H9 (cell line): ENCODE data around the gene ENAM. TPM values are rescaled to one million over a fixed set of nuclear protein-coding genes. Genes with fewer than 3 reads are reported as not detected.

Experiments used
- DNase-seq: peaks from one replicate; pipeline ENCODE4 v3.0.0-alpha.2; 2017
- H2AFZ ChIP-seq: one replicate; pipeline ENCODE4 v1.6.1; 2013; ENCODE audit warnings: mild to moderate bottlenecking, low read length, control low read depth, moderate library complexity
- H2AK5ac ChIP-seq: 2 replicates; pipeline ENCODE4 v1.6.1; 2013; ENCODE audit warnings: low read length, control low read depth, mixed read lengths; ENCODE audit not compliant: insufficient read length
- H2BK120ac ChIP-seq: one replicate; pipeline ENCODE4 v1.6.1; 2013; ENCODE audit warnings: low read depth, mild to moderate bottlenecking, low read length, control low read depth, inconsistent platforms; ENCODE audit not compliant: poor library complexity, severe bottlenecking
- H2BK12ac ChIP-seq: 2 replicates; pipeline ENCODE4 v1.6.1; 2013; ENCODE audit warnings: low read length, control low read depth, mixed read lengths, low read depth; ENCODE audit not compliant: insufficient read length
- H2BK15ac ChIP-seq: 2 replicates; pipeline ENCODE4 v1.6.1; 2013; ENCODE audit warnings: low read depth, low read length, control low read depth
- H2BK20ac ChIP-seq: one replicate; pipeline ENCODE4 v1.6.1; 2013; ENCODE audit warnings: low read depth, mild to moderate bottlenecking, low read length, control low read depth, inconsistent platforms; ENCODE audit not compliant: poor library complexity, severe bottlenecking
- H2BK5ac ChIP-seq: 2 replicates; pipeline ENCODE4 v1.6.1; 2013; ENCODE audit warnings: low read length, control low read depth, mixed read lengths; ENCODE audit not compliant: insufficient read length
- H3K14ac ChIP-seq: 2 replicates; pipeline ENCODE4 v1.6.1; 2013; ENCODE audit warnings: low read length, control low read depth; ENCODE audit not compliant: insufficient read depth
- H3K18ac ChIP-seq: 2 replicates; pipeline ENCODE4 v1.6.1; 2013; ENCODE audit warnings: low read depth, mild to moderate bottlenecking, mixed read lengths, low read length, control low read depth; ENCODE audit not compliant: insufficient read length
- H3K23ac ChIP-seq: 2 replicates; pipeline ENCODE4 v1.6.1; 2013; ENCODE audit warnings: low read length, control low read depth, mixed read lengths, low read depth; ENCODE audit not compliant: insufficient read length
- H3K23me2 ChIP-seq: 2 replicates; pipeline ENCODE4 v1.6.1; 2013; ENCODE audit warnings: low read depth, mild to moderate bottlenecking, mixed read lengths, low read length, control low read depth; ENCODE audit not compliant: insufficient read length, poor library complexity, severe bottlenecking
- H3K27ac ChIP-seq: 2 replicates; pipeline ENCODE4 v1.5.1; 2013; ENCODE audit warnings: low read length, control low read depth, mixed read lengths, low read depth; ENCODE audit not compliant: insufficient read length
- H3K27me3 ChIP-seq: 2 replicates; pipeline ENCODE4 v1.6.1; 2013; ENCODE audit warnings: low read length, control low read depth, inconsistent platforms; ENCODE audit not compliant: insufficient read depth
- H3K4ac ChIP-seq: 2 replicates; pipeline ENCODE4 v1.6.1; 2013; ENCODE audit warnings: low read depth, mild to moderate bottlenecking, control low read depth, inconsistent platforms, low read length, moderate library complexity
- H3K4me1 ChIP-seq: 2 replicates; pipeline ENCODE4 v1.6.1; 2013; ENCODE audit warnings: low read length, control low read depth, inconsistent platforms; ENCODE audit not compliant: insufficient read depth
- H3K4me2 ChIP-seq: 2 replicates; pipeline ENCODE4 v1.6.1; 2013; ENCODE audit warnings: low read length, control low read depth, mixed read lengths; ENCODE audit not compliant: insufficient read length, insufficient read depth
- H3K56ac ChIP-seq: 2 replicates; pipeline ENCODE4 v1.6.1; 2013; ENCODE audit warnings: low read depth, mild to moderate bottlenecking, mixed read lengths, low read length, control low read depth; ENCODE audit not compliant: insufficient read length
- H3K79me1 ChIP-seq: 2 replicates; pipeline ENCODE4 v1.6.1; 2013; ENCODE audit warnings: low read depth, mild to moderate bottlenecking, moderate library complexity, low read length, control low read depth, inconsistent platforms; ENCODE audit not compliant: insufficient read depth, poor library complexity, severe bottlenecking
- H3K79me2 ChIP-seq: 2 replicates; pipeline ENCODE4 v1.6.1; 2013; ENCODE audit warnings: low read length, control low read depth, inconsistent platforms; ENCODE audit not compliant: insufficient read depth
- H3K9ac ChIP-seq: 2 replicates; pipeline ENCODE4 v1.6.1; 2013; ENCODE audit warnings: low read length, control low read depth, mixed read lengths; ENCODE audit not compliant: insufficient read length; ENCODE audit errors: extremely low read depth
- H3K9me3 ChIP-seq: one replicate; pipeline ENCODE4 v1.6.1; 2013; ENCODE audit warnings: low read depth, low read length, inconsistent platforms; ENCODE audit not compliant: control insufficient read depth
- H3T11ph ChIP-seq: one replicate; pipeline ENCODE4 v1.6.1; 2013; ENCODE audit warnings: mild to moderate bottlenecking, low read length, control low read depth, inconsistent platforms
- H4K20me1 ChIP-seq: one replicate; pipeline ENCODE4 v1.6.1; 2013; ENCODE audit not compliant: control insufficient read depth, insufficient read length, insufficient read depth
- H4K5ac ChIP-seq: 2 replicates; pipeline ENCODE4 v1.6.1; 2013; ENCODE audit warnings: low read depth, mild to moderate bottlenecking, mixed read lengths, low read length, control low read depth; ENCODE audit not compliant: insufficient read length
- H4K8ac ChIP-seq: replicated peaks from 2 replicates; pipeline ENCODE4 v1.6.1; 2013; ENCODE audit warnings: low read length, control low read depth, mixed read lengths, low read depth; ENCODE audit not compliant: insufficient read length
- H4K91ac ChIP-seq: 2 replicates; pipeline ENCODE4 v1.6.1; 2013; ENCODE audit warnings: low read depth, mild to moderate bottlenecking, moderate library complexity, mixed read lengths, low read length, control low read depth; ENCODE audit not compliant: insufficient read length
- H3K27ac Mint-ChIP-seq, 3 experiments: 2 replicates in 2 of 3; 3 replicates in 1 of 3; pipeline ENCODE4 v1.8.0; 2020 to 2021; ENCODE audit warnings: mixed read lengths in 3 of 3, mild to moderate bottlenecking in 1 of 3, moderate library complexity in 1 of 3
- H3K27me3 Mint-ChIP-seq: 2 replicates; pipeline ENCODE4 v1.8.0; 2021; ENCODE audit warnings: low read depth, mild to moderate bottlenecking, moderate library complexity, mixed read lengths
- H3K36me3 Mint-ChIP-seq, 3 experiments: 2 replicates in 2 of 3; 3 replicates in 1 of 3; pipeline ENCODE4 v1.8.0; 2020 to 2021; ENCODE audit warnings: low read depth in 3 of 3, mixed read lengths in 3 of 3; ENCODE audit not compliant: insufficient read depth in 1 of 3
- H3K4me1 Mint-ChIP-seq, 2 experiments: 2 replicates each; pipeline ENCODE4 v1.8.0; 2020; ENCODE audit warnings: mixed read lengths in 2 of 2
- H3K4me3 Mint-ChIP-seq, 2 experiments: 2 replicates in 1 of 2; 3 replicates in 1 of 2; pipeline ENCODE4 v1.8.0; 2020 to 2021; ENCODE audit warnings: mild to moderate bottlenecking in 2 of 2, mixed read lengths in 2 of 2, moderate library complexity in 1 of 2
- H3K9me3 Mint-ChIP-seq, 2 experiments: 2 replicates in 1 of 2; 3 replicates in 1 of 2; pipeline ENCODE4 v1.8.0; 2020; ENCODE audit warnings: mild to moderate bottlenecking in 2 of 2, mixed read lengths in 2 of 2, moderate library complexity in 1 of 2
- WGBS: extraction: QIAGEN DNeasy Blood & Tissue Kit; methylation state at CpG from one replicate; pipeline ENCODE4 v1.1.7; 2013; ENCODE audit warnings: missing lambda C conversion rate, low lambda C conversion rate, mixed read lengths; ENCODE audit not compliant: insufficient read length; ENCODE audit errors: extremely low coverage; 5-methylcytosine and 5-hydroxymethylcytosine counted together
- total RNA-seq: library from RNA; stranded (reverse); gene quantifications from 2 replicates; pipeline ENCODE4 v1.2.1, GENCODE V29; 2021
- TF ChIP-seq, protein P1 (sequence below): fragments of 200-600 bp; sonication (generic); conservative IDR thresholded peaks from 3 replicates; pipeline ENCODE4 v1.8.0; 2021; ENCODE audit warnings: antibody characterized with exemption, mild to moderate bottlenecking

ENAM gene
- total RNA-seq, 1 experiment from 2014 or later: not detected

DNA sequence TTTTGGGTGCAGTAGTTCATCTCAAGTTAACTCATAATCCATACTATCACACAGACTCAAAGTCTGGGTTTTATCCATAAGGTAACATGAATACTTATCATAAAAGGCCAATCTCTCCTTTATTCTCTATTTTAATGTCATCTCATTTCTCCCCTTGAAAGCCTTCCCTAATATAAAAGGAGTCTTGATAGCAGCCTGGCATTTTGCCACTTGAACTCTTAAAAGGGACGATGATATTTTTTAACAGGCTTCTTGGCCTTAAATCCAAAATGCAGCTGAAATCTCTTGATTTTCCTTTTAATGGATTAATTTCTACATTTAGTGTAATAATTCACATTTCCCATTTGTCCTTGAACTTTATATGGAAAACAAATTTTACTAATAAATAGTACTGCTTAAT lies 46.2 kb downstream of the ENAM start:
- H3K27me3 ChIP-seq: no peaks in the 10 kb centered on the region
- WGBS: no CpG with 5 or more reads among the region's 1 CpG

More for the DNA sequence above, 46.2 kb downstream of the ENAM start:
- H2BK120ac ChIP-seq: no peak overlapping the region
- H2AK5ac ChIP-seq: no peak overlapping the region
- H4K91ac ChIP-seq: no peak overlapping the region
- Mint-ChIP-seq H3K4me1 (no peaks in the 10 kb centered on the region), H3K9me3 (no peaks in the 10 kb centered on the region), H3K27ac (no peak overlapping the region), H3K36me3 (no peaks in the 10 kb centered on the region), H3K4me3 (no peak overlapping the region), H3K27me3 (peaks cover 3% of the 10 kb centered on the region)
- H3K14ac ChIP-seq: no peak overlapping the region
- H3K79me1 ChIP-seq: no peaks in the 10 kb centered on the region
- no peak overlapping the region for H3K18ac ChIP-seq
- no peak overlapping the region for H3K56ac ChIP-seq
- H3K9ac ChIP-seq: no peak overlapping the region
- no peak overlapping the region for H3K23ac ChIP-seq
- TF ChIP-seq, protein P1, sequence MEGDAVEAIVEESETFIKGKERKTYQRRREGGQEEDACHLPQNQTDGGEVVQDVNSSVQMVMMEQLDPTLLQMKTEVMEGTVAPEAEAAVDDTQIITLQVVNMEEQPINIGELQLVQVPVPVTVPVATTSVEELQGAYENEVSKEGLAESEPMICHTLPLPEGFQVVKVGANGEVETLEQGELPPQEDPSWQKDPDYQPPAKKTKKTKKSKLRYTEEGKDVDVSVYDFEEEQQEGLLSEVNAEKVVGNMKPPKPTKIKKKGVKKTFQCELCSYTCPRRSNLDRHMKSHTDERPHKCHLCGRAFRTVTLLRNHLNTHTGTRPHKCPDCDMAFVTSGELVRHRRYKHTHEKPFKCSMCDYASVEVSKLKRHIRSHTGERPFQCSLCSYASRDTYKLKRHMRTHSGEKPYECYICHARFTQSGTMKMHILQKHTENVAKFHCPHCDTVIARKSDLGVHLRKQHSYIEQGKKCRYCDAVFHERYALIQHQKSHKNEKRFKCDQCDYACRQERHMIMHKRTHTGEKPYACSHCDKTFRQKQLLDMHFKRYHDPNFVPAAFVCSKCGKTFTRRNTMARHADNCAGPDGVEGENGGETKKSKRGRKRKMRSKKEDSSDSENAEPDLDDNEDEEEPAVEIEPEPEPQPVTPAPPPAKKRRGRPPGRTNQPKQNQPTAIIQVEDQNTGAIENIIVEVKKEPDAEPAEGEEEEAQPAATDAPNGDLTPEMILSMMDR: no peak
- no peak overlapping the region for H3T11ph ChIP-seq
- H3K23me2 ChIP-seq: no peaks in the 10 kb centered on the region
- no peak overlapping the region for H3K4ac ChIP-seq
- no peaks in the 10 kb centered on the region for H3K9me3 ChIP-seq
- no peak overlapping the region for H2BK12ac ChIP-seq
- no peak overlapping the region for H2AFZ ChIP-seq
- no peak overlapping the region for H2BK20ac ChIP-seq
- H3K4me1 ChIP-seq: no peaks in the 10 kb centered on the region
- DNase-seq: no peak
- no peak overlapping the region for H4K5ac ChIP-seq
- H4K8ac ChIP-seq: no peak overlapping the region
- no peaks in the 10 kb centered on the region for H4K20me1 ChIP-seq
- H2BK5ac ChIP-seq: no peak overlapping the region
- no peak overlapping the region for H3K27ac ChIP-seq
- H2BK15ac ChIP-seq: no peak overlapping the region
- H3K4me2 ChIP-seq: no peak overlapping the region
- H3K79me2 ChIP-seq: no peaks in the 10 kb centered on the region
